Stimulated activated CD8-positive, alpha-beta memory T cell treated with anti-CD3 and anti-CD28 coated beads, Interleukin-12 subunit alpha, Interleukin-12 subunit beta, amount 100 ng/mL, for 24 hours (primary cell): Measurements from ENCODE around the gene INTS6L.

Experiments used
- DNase-seq: peaks from one replicate; pipeline ENCODE4 v3.0.0-alpha.2; 2020; ENCODE audit errors: extremely low read depth

The INTS6L gene, protein sequence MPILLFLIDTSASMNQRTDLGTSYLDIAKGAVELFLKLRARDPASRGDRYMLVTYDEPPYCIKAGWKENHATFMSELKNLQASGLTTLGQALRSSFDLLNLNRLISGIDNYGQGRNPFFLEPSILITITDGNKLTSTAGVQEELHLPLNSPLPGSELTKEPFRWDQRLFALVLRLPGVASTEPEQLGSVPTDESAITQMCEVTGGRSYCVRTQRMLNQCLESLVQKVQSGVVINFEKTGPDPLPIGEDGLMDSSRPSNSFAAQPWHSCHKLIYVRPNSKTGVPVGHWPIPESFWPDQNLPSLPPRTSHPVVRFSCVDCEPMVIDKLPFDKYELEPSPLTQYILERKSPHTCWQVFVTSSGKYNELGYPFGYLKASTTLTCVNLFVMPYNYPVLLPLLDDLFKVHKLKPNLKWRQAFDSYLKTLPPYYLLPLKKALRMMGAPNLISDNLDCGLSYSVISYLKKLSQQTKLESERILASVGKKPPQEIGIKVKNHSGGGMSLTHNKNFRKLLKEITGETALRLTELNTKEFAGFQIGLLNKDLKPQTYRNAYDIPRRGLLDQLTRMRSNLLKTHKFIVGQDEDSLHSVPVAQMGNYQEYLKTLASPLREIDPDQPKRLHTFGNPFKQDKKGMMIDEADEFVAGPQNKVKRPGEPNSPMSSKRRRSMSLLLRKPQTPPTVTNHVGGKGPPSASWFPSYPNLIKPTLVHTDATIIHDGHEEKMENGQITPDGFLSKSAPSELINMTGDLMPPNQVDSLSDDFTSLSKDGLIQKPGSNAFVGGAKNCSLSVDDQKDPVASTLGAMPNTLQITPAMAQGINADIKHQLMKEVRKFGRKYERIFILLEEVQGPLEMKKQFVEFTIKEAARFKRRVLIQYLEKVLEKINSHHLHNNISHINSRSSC

DNA sequence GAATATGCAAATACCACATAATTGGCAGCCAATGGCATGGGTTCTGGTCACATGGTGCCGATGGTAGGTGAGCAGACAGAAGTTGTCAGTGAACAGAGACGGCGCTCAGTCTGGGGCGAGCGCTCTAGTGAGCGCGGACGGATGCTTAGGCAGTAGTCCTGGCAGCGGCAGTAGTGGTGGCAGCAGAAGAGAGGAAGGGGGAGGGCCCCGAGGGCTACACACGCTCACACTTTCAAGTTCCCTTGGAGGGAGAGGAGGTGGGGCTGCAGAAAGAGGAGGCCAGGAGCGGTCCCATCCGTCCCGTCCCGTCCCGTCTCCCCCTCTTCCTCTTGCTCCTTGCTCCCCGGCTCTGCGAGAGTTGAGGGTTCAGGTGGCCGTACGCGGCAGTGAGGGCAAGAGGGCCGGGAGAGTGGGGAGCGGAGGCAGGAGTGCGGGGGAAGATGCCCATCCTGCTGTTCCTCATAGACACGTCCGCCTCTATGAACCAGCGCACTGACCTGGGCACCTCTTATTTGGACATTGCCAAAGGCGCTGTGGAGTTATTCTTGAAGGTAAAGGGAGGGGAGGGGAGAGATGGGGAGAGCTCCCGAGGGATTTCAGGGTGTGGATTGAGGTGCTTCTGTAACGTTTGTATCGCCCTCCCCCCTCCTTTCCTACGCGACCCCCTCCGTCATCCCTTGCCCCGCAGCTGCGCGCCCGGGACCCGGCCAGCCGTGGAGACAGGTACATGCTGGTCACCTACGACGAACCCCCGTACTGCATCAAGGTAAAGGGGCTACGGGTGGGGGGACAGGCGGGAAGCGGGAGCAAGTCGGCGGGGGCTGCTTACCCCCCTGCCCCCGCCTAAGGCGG, at the start of gene INTS6L:
INTS6L (plus strand) TSS at position 108 of the 852 bp plus-strand sequence; CDS start at position 441, 333 bp downstream.
- peak; percentile 62 for DNase-seq

DNA sequence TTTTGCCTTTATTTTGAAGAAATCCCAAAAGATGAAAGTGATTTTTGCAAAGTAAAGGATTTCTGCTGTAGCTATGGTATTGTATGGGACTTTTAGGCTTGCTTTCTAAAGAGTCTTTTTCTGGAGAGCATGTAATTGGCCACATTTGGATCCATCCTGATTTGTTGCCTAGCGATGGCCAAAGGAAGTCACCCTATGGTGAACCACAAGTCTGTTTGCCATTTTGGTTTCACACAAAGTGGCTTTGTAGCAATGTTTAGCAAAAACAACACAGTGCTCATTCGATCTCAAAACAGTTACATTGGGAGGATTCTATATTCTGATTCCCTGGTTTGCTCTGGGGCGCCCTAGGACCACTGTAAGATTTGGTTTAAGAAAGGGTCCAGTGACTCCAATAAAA, 44.1 kb upstream of the INTS6L start:
- no peak for DNase-seq

DNA sequence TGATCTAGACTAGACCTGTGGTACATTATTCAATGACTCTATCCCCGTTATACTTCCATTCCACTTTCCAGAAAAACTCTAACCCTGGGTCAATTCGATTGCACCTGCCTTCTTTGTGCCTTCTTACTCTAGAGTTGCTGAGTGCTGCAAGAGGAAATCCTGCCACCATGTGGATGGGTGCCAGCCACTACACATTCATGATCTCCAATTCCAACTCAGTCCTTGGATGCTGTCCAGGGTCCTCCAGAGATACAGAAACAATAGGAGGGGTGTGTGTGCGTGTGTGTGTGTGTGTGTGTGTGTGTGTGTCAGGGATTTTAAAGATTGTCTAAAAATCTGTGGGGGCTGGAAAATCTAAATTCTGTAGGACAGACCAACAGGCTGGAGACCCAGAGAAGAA, 42.9 kb upstream of the INTS6L start:
- no peak for DNase-seq

DNA sequence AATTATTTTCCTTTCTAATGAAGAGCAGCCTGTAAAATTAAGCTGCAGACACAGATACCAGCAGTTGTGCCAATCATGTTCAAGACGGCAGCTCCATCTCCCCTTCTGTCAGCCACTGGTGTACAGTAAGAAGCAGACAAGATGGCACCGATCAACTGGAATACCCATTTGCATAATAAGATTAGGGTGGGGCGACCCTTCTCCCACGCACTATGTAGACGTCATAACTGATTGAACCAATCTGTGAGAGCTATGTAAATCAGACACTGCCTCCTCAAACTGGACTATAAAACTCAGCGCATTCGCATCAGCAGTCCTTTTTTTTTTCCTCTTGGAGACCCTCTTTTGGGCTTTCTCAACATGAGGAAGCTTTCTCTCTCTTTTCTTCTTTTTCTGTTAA, 40.4 kb upstream of the INTS6L start:
- no peak for DNase-seq

DNA sequence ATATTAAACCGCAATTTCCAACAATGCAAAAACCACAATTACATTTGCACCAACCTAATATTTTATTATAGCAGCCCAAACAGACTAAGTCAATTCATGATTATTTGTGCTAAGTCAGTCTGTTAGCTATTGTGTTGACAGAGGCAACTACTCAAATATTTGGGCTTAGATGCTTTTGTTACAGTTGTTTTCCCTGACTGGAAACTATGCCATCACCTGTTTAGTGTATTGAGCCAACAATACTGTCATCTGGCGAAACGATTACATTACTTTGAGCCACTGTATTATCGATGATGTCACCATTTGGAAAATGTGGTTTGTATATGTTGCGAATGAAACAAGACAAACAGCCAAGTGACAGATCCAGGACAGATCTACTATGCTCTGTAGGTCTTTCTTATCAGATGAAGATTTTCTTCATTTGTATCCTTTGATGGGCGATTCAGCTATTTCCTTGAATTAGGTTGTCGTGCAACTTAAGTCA, 38.7 kb upstream of the INTS6L start:
- DNase-seq, result no peak

DNA sequence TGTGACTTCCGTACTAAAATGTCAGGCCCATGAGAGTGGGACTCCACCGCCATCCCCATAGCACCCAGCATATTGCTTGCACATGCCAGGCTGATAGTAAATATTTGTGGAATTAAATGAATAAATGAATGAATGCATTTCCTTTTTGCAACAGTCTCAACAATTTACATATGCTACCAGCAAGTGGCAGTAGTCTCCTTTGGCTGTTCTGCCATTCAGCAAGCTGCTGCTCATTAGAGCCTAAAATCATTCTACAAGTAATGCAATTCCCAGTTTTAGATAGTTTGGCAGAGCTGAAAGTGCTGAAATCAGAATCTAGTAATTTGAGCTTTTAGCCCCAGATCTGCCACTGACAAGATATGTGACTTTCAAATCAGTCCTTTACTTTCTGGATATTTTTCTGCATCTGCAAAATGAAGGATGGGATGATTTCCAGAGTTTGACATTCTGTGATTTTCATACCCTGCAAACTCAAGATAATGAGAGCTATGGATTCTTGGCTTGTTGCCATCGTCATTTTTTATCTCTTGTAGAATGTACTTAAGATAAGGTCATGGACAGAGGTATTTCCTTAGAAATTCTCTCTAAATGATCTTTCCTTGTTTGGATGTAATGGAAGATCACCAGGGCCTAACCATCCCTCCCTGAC, 35.7 kb upstream of the INTS6L start:
- no peak for DNase-seq

DNA sequence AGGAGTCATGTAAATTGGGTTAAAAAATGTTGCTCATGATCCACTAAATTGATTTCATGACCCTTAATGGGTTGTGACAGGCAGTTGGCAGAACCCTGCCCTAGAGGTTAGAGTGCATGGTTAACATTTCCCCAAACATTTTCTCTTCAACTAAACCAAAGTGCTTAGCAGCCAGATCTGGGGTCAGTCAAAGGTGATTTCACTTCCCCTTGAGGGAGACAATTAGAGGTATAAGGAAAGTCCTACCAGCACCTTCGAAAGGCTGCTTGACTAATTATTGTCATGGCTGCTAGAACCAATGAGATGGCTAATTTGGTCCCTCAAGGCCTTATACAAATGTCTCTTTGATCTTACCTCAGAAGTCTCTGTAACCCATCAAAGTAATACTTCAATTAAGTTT, 30.9 kb upstream of the INTS6L start:
- no peak for DNase-seq

DNA sequence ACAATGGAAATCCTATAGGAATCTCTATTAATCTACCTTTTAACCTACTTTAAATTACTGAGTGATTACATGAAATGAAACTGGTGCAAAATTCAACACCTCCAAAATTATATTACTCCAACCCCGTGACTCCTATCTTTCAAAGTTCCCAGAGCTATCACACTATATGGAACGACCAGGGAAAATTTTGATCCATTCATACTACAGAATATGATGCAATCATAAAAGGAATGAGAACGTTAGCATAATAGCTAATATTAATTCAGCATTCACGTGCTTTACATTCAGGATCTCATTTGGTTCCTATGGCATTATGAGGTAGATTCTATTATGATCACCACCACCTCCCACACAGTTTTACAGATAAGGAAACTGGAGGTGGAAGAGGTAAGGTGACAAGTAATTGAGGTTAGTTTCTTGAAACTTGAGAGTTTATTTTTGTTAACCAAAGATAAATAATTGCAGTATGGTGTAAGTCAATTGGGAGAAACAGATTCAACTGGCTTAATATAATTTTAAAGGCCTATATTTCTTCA, 29.4 kb upstream of the INTS6L start:
- no peak for DNase-seq

DNA sequence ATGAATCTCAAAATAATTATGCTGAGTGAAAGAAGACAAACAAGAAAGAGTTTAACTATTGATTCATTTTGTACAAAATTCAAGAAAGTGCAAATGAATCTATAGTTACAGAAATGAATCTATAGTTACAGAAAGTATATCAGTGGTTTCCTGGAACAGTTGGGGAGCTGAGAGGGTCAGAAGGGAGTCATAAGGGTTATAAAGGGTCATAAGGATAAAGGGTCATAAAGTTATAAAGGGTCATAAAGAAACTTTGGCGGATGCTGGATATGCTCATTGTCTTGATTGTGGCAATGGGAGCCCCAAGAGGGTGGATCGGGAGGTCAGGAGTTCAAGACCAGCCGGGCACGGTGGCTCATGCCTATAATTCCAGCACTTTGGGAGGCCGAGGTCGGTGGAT, 26.0 kb upstream of the INTS6L start:
- DNase-seq, result no peak

DNA sequence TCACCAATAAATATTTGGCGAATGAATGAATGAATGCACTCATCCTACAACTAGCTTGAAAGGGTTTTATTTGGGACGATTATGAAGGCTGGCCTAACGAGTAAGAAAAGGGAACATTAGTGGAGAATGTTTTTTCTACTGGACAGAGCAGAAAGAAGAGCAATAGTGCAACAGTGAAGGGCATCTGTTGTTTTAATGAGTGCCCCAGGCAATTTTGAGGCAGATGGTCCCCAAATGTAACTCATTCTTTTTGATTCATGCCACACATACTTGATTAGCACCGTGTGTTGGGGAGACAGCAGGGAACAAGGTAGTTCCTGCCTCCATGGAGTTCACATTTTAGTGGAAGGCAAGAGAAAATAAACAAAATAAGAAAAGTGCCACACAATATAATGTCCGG, 22.7 kb upstream of the INTS6L start:
- no peak for DNase-seq

DNA sequence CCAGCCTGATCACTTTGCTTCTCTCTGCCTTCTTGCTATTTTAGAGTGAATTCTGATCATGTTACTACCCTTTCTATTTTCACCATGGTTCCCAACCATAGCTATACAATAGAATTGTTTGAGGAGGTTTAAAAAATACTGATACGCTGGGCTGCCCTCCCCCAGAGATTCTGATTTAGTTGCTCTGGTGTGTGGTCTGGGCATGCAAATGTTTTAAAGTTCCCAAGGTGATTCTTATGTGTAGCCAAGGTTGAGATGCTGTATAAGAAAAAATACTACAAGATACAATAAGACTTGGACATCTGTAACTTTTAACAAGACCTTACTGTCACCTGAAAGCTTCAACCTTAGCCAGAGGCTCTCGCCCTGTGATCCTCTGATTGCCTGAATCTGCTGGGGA, 22.2 kb upstream of the INTS6L start:
- DNase-seq, result no peak

DNA sequence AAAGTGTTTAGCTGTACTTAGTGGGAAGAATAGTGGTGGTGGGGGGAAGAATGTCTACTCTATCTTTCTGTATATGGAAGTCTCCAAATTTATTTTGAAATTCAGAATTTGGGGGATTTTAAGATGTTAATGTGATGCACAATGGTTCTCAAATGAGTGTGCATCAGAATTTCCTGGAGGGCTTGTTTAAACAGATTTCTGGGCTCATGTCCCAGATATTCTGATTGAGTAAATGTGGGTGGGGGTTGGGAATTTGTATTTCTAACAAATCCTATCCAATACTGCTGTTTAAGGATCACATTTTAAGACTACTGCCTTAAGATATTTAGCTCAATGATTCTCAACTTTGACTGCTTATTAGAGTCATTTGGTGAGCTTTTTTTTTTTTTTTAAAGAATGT, 15.1 kb upstream of the INTS6L start:
- DNase-seq, result no peak

DNA sequence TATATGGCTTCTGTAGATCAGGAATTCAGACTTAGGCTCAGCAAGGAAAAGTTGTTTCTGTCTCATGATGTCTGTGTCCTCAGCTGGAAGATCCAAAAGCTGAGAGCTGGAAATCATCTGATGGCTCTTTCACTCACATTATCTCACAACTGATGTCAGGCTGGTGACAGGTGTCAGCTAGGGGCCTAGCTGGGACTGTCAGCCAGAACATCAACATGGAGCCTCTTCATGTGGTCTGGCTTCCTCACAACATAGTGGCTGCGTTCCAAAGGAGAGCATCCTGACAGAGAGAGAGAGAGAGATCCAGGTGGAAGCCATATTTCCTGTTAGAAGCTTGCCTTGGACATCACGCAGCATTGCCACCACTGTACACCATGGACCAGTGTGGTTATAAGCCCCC, 10.6 kb upstream of the INTS6L start:
- DNase-seq, result no peak

DNA sequence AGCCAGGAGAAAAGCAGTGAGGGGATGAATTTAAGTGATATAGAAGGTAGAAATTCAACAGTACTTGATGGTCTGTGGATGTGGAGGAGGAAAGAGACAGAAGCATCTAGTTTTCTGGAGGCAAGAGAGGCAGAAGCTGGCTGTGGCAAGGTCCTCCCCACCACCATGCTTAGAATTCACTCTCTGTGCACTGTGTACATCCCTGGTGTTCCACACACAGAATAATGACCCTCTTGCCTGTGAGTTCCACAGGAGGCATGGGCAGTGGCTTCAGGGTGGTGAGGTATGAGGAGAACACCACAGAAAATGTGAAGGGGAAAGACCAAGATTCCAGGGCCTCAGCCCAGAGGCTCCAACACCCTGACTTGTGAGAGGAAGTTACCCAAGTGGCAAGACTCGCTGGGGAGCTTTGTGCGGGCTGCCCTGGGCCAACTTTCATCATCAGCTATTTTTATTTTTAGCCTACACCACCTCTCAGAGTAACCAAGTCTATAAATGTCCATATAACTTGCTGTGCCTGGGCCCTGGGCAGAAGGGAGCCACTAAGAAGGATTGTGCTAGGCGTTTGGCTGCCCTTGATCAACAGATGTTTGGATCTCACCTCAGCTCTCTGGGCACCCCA, 7.8 kb upstream of the INTS6L start:
- DNase-seq, result no peak

DNA sequence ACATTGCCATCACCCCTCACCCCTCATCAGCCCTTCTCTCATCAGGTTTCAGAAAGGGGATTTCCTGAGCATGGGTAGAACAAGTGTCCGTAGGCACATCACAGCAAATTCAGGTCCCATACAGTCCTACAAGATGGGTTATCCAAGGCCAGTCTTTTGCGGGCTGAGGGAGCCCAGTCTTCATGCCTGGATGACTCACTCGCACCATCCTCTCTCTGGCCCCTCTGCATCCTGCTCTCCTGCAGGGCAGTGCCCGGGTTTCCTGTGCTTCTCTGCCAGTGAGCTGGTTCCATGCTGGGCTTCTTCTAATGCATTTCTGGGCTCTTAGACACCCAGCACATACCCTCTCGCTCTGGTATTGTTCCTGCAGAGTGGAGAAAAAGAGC, 7.3 kb upstream of the INTS6L start:
- no peak for DNase-seq

DNA sequence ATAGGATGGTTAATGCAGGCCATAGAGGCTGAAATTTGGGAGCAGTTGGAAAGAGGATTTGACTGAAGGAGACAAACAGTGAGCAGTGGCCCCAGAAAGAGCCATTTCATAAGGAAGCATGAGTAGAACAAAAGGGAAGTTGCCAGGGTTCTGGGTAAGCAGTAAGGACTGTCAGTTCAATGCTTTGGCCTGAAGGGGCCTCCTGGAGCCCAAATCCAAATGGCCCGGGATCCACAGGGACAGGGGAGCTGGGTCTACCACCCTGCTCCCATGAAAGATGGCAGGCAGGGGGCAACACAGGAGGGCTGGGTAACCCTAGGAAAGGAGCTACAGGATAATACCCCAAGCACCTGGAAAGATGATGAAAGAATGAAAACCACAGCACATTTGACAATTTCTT, 4.1 kb upstream of the INTS6L start:
- no peak for DNase-seq

DNA sequence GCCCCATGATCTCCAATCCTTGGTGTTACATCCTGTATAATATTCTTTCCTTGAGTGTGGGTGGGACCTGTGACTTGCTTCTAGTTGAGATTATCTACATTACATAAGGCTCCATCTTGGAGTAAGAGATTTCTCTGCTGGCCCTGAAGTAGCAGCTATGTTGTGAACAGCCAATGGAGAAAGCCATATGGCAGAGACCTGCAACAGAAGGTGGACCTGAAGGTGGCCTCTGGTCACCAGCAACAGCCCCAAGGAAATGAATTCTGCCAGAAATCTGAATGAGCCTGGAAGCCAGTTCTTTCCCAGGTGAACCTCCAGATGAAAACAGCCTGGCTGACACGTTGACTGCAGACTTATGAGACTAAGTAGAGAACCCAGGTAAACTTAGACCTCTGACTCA, 2.3 kb upstream of the INTS6L start:
- no peak for DNase-seq

DNA sequence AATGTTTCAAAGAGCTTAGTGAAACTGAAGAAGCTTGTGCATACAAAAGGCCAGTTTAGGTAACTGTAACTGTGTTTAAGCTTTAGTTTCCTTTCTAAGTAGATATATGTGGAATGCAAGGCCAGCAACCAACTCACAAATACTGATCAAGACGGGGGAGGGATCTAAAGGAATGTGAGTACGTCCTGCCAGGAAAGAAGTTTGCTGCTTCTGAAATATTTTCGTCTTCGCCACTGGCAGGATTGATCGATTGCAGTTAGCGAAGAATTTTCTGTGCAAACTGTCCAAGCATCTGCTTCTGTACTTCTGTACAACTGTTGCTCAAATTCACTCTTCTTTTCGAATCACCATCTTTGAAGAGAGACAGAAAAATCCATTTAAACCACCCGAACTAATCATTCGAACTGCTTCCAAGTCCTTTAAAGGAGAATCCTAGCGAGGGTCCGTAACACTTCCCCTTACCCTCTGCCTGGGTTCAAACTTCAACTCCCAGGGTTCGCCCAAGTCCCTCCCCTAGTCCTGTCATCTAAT, 373 bp upstream of the INTS6L start:
- no peak for DNase-seq

DNA sequence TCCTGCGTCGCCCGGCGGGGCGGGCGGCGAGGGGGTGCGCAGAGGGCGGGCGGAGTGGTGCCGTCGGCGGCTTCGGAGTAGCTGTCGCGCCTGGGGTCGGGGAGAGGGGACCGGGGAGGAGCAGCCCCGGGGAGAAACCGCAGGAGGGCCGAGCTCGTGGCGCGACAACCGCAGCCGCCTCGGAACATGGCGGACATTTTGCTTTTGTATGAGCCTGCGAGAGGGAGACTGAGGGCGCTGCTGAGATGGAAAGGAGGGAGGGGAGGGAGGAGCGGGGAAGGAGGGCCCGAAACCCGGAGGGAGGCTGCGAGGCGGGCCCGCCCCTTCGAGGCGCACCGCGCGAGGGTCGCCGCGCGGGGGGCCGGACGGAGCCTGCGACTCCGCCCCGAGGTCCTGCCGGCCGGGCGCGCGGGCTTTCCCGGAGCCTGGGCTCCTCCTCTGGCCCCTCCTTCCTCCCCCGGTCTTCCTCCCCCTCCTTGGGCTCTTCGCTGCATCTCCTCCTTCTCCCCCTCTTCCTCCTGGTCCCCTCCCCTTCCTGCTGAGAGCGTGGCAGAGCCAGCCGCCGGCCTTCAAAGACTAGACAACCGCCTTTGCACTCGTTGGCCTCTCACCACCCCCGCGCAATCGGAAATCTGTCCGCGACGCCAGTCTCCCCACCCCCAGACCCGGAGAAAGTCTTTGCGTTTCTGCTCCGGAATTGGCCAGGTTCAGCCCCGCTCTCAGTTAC, 1.1 kb downstream of the INTS6L start:
- DNase-seq, result peak; percentile 51

DNA sequence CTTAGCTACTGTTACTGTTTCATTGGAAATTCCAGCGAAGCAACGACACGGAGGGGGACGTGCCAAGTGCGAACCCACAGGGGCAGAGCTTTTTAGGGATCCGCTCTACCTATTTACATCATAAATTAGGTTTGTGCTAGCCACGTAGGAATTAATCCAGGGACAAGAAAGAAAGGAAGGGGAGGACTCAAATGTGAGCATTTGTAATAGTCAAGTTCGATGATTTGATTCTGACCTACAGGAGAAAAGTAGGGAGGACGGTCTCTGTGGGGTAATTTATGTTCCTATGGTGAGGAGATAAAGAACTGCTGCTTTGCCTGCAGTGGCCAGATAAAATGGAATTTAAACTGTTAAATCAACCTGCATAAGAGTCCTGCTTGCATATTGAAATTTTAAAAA, 1.7 kb downstream of the INTS6L start:
- DNase-seq, result no peak
